Neuronal stem cell (in vitro differentiated cells): ENCODE data around the gene PPAN.

ENCODE experiments used
- DNase-seq: peaks from one replicate; pipeline ENCODE4 v3.0.0-alpha.2; 2013; ENCODE audit warnings: low spot score
- H2AFZ ChIP-seq: one replicate; pipeline ENCODE4 v1.6.1; 2013; ENCODE audit warnings: mild to moderate bottlenecking, low read length, inconsistent platforms
- H2AK5ac ChIP-seq: 2 replicates; pipeline ENCODE4 v1.6.1; 2013; ENCODE audit warnings: low read depth, mild to moderate bottlenecking, inconsistent platforms, low read length, moderate library complexity, mixed read lengths
- H2BK120ac ChIP-seq: 2 replicates; pipeline ENCODE4 v1.6.1; 2013; ENCODE audit warnings: low read depth, mild to moderate bottlenecking, inconsistent platforms, low read length, moderate library complexity, mixed read lengths
- H2BK12ac ChIP-seq: one replicate; pipeline ENCODE4 v1.6.1; 2013; ENCODE audit warnings: low read length, inconsistent platforms
- H2BK15ac ChIP-seq: 2 replicates; pipeline ENCODE4 v1.6.1; 2013; ENCODE audit warnings: mild to moderate bottlenecking, low read length, inconsistent platforms, mixed read lengths
- H2BK5ac ChIP-seq: one replicate; pipeline ENCODE4 v1.6.1; 2013; ENCODE audit warnings: inconsistent platforms, mild to moderate bottlenecking, low read length, moderate library complexity
- H3K14ac ChIP-seq: one replicate; pipeline ENCODE4 v1.6.1; 2013; ENCODE audit warnings: low read length, inconsistent platforms
- H3K18ac ChIP-seq: 2 replicates; pipeline ENCODE4 v1.6.1; 2013; ENCODE audit warnings: low read length, inconsistent platforms
- H3K23ac ChIP-seq: 2 replicates; pipeline ENCODE4 v1.6.1; 2013; ENCODE audit warnings: low read depth, mild to moderate bottlenecking, mixed read lengths, low read length, inconsistent platforms; ENCODE audit not compliant: poor library complexity
- H3K27ac ChIP-seq: replicated peaks from 3 replicates; pipeline ENCODE4 v1.5.1; 2013; ENCODE audit warnings: low read length, inconsistent platforms
- H3K27me3 ChIP-seq, 3 experiments: 2 replicates each; pipeline ENCODE4 v1.6.1; 2013; ENCODE audit warnings: low read length in 3 of 3, mild to moderate bottlenecking in 2 of 3, inconsistent platforms in 1 of 3, low read depth in 1 of 3, mixed read lengths in 1 of 3, moderate library complexity in 1 of 3; ENCODE audit not compliant: control insufficient read depth in 3 of 3, insufficient read depth in 3 of 3
- H3K36me3 ChIP-seq, 2 donors: replicated peaks in 1 of 2; 2 replicates each; pipeline ENCODE4 v1.6.1; 2013; ENCODE audit warnings: low read length in 2 of 2; ENCODE audit not compliant: control insufficient read depth in 2 of 2, insufficient read depth in 2 of 2
- H3K4ac ChIP-seq: 2 replicates; pipeline ENCODE4 v1.6.1; 2013; ENCODE audit warnings: inconsistent platforms, mild to moderate bottlenecking, low read length, moderate library complexity
- H3K4me1 ChIP-seq, 2 donors: 1 replicate in 1 of 2; 2 replicates in 1 of 2; pipeline ENCODE4 v1.6.1; 2013; ENCODE audit warnings: low read length in 2 of 2, low read depth in 1 of 2; ENCODE audit not compliant: control insufficient read depth in 2 of 2, insufficient read depth in 1 of 2
- H3K4me2 ChIP-seq: one replicate; pipeline ENCODE4 v1.6.1; 2013; ENCODE audit warnings: mild to moderate bottlenecking, low read length, inconsistent platforms; ENCODE audit not compliant: insufficient read depth, poor library complexity, severe bottlenecking
- H3K4me3 ChIP-seq, 2 donors: 2 replicates each; pipeline ENCODE4 v1.5.1; 2013; ENCODE audit warnings: low read length in 2 of 2, mild to moderate bottlenecking in 2 of 2, inconsistent platforms in 1 of 2, moderate library complexity in 1 of 2
- H3K79me1 ChIP-seq: one replicate; pipeline ENCODE4 v1.6.1; 2013; ENCODE audit warnings: low read depth, mild to moderate bottlenecking, inconsistent platforms, low read length, moderate library complexity
- H3K9ac ChIP-seq: one replicate; pipeline ENCODE4 v1.6.1; 2013; ENCODE audit warnings: mild to moderate bottlenecking, low read depth, low read length, inconsistent platforms; ENCODE audit not compliant: poor library complexity
- H3K9me3 ChIP-seq, 2 donors: replicated peaks in 1 of 2; 2 replicates each; pipeline versions ENCODE3 to v1.6.1; 2013; ENCODE audit warnings: low read length in 2 of 2, mild to moderate bottlenecking in 2 of 2, inconsistent platforms in 1 of 2, low read depth in 1 of 2, mixed read lengths in 1 of 2, moderate library complexity in 1 of 2; ENCODE audit not compliant: control insufficient read depth in 2 of 2, insufficient read depth in 1 of 2
- H4K8ac ChIP-seq: one replicate; pipeline ENCODE4 v1.6.1; 2013; ENCODE audit warnings: low read depth, mild to moderate bottlenecking, inconsistent platforms, low read length, moderate library complexity
- H4K91ac ChIP-seq: one replicate; pipeline ENCODE4 v1.6.1; 2013; ENCODE audit warnings: low read length, low read depth, mild to moderate bottlenecking, inconsistent platforms; ENCODE audit not compliant: poor library complexity
- WGBS, 2 donors: extraction: QIAGEN DNeasy Blood & Tissue Kit; methylation state at CpG; one replicate each; pipeline ENCODE4 v1.1.7; 2013; ENCODE audit warnings: missing lambda C conversion rate in 2 of 2, mixed read lengths in 1 of 2; ENCODE audit not compliant: insufficient read length in 2 of 2, insufficient replicate concordance in 1 of 2; ENCODE audit errors: extremely low coverage in 2 of 2; 5-methylcytosine and 5-hydroxymethylcytosine counted together

Gene PPAN

DNA sequence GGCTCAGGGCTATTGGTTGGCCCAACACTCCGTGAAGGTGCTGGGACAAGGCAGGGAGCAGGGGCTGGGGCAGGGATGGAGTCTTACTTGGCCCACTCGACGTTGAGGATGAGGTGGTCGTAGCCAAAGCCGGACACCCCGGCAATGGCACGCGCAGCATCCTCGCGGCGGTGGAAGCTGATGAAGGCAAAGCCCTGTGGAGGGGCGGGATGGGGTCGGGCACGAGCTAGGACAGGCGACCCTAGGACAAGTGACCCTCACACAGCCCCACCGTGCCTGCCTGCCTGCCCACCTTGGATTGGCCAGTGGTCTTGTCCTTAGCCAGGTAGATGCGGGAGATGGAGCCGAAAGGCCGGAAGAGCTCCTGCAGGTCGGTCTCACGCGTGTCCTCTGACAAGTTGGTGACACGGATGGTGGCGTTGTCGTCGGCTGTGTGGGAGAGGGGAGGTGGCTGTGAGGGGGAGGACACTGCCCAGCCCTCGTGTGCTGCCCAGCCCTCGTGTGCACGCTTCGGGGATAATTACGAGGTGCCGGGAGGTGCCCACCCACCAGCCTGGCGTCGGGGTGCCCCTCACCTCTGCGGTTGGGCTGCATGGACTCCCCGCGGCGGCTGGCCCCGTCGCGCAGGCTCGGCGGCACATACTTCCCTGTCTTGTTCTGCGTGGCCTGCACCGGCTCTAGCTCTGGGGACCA, 9.4 kb downstream of the PPAN start:
- H3K9ac ChIP-seq, result peak overlapping the region; percentile 44
- H3K14ac ChIP-seq, result no peak overlapping the region
- H3K23ac ChIP-seq, result peak overlapping the region; percentile 25
- no peak overlapping the region for H2BK5ac ChIP-seq
- no peak for DNase-seq
- WGBS, 2 donors, result no CpG with 5 or more reads among the region's 45 CpGs
- H4K8ac ChIP-seq, result no peak overlapping the region
- H3K18ac ChIP-seq, result no peak overlapping the region
- peak overlapping the region; percentile 17 for H2BK120ac ChIP-seq
- no peak overlapping the region for H2BK12ac ChIP-seq
- H3K9me3 ChIP-seq, result no peaks in the 10 kb centered on the region
- H3K4me1 ChIP-seq, result peaks cover 6 to 8% of the 10 kb centered on the region in 2 donors
- no peak overlapping the region for H3K27ac ChIP-seq
- H2AFZ ChIP-seq, result no peak overlapping the region
- peak overlapping the region; percentile 63 for H2AK5ac ChIP-seq
- no peaks in the 10 kb centered on the region for H3K27me3 ChIP-seq
- H3K4me3 ChIP-seq, result no peak overlapping the region
- peaks cover 49 to 73% of the 10 kb centered on the region in 2 donors for H3K36me3 ChIP-seq
- no peak overlapping the region for H3K4me2 ChIP-seq
- H3K4ac ChIP-seq, result no peak overlapping the region
- H3K79me1 ChIP-seq, result peaks cover 21% of the 10 kb centered on the region
- H2BK15ac ChIP-seq, result no peak overlapping the region
- H4K91ac ChIP-seq, result no peak overlapping the region

DNA sequence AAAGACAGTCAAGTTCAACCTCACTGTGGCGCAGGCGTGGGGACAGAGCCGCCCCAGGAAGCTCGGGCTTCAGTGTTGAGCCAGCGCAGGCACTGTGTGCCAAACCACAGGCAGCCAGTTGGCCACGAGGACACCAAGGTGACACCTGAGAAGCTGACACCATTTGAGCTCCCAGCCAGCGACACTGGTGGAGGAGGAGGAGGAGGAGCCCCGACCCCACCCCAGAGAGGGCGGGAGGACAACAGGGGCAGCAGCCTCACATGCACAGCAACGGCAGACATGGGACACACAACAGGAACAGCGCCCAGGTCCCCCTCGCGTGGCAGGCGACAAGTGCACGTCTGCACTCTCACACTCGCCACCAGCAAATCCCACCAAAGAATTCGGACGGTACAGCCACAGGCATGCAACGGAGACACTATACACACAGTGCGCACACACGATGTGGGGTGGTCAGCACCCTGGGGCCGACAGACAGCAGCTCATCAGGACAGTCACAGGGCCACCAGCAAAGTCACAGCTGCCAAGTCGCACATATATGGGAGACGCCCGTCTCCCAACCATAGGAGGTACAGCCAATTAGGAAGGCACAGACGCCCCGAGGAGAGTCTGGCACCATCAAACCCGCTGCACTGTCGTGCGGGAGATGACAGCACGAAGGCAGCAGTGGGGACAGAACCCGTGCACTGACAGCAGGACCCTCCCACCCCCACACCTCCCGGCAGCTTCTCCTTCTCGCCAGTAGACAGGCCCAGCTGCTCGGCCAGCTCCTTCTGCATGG, 10.1 kb downstream of the PPAN start:
- no CpG with 5 or more reads among the region's 35 CpGs for WGBS, 2 donors
- Histone ChIP-seq H2BK5ac (no peak overlapping the region), H2BK15ac (no peak overlapping the region), H3K79me1 (peaks cover 21% of the 10 kb centered on the region), H3K18ac (peak overlapping the region; percentile 38), H3K27ac (no peak overlapping the region), H3K14ac (no peak overlapping the region), H4K91ac (peak overlapping the region; percentile 85), H4K8ac (no peak overlapping the region), H2BK120ac (peak overlapping the region; percentile 17), H3K36me3 (peaks cover 44 to 66% of the 10 kb centered on the region in 2 donors), H3K4me3 (no peak overlapping the region), H3K4me2 (no peak overlapping the region), H3K9ac (no peak overlapping the region), H3K9me3 (no peaks in the 10 kb centered on the region), H2AK5ac (peak overlapping the region; percentile 63), H2BK12ac (peak overlapping the region; percentile 58), H3K4ac (no peak overlapping the region), H3K23ac (peak overlapping the region; percentile 25), H3K27me3 (no peaks in the 10 kb centered on the region), H2AFZ (no peak overlapping the region), H3K4me1 (peaks cover 6 to 8% of the 10 kb centered on the region in 2 donors)
- DNase-seq, result no peak

DNA sequence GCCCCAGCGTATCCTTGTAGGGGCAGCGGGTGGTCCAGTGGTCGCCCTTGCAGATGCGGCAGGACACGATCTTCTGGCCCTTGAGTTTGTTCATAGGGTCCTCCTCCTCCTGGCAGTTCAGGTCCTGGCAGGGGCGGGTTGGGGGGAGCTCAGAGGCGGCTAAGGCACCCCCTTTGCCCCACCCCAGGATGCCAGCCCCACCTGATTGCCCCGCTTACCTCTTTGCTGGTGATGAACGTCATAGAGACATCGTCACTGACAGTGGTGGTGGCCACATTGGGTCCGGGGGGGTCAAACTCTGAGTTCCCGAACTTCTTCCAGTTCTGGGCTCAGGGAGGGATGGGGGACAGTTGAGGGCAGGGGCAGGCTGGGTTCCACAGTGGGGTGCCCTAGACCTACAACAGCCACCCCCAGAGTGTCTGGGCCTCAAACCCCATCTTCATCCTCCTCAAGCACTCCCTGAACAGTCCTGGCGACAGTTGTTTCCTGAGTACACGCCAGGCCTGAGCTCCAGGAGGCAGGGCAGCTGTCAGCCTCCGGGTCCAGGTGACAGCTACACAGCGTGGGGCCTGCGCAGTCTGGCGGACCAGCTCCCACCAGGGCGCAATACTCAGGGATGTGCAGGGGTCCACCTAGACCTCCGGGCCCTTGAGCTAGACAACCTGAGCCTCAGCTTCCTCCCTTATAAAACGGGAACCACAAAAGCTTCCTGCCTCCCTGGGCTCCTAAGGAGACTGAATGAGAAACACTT, 10.9 kb downstream of the PPAN start:
- WGBS, 2 donors, result no CpG with 5 or more reads among the region's 21 CpGs
- H3K27ac ChIP-seq, result no peak overlapping the region
- no peak overlapping the region for H3K4me2 ChIP-seq
- no peak overlapping the region for H2BK120ac ChIP-seq
- no peaks in the 10 kb centered on the region for H3K9me3 ChIP-seq
- H4K8ac ChIP-seq, result no peak overlapping the region
- no peak overlapping the region for H2BK12ac ChIP-seq
- no peak overlapping the region for H3K9ac ChIP-seq
- no peak overlapping the region for H2AK5ac ChIP-seq
- H3K18ac ChIP-seq, result no peak overlapping the region
- H3K4me1 ChIP-seq, result peaks cover 6 to 8% of the 10 kb centered on the region in 2 donors
- DNase-seq, result no peak
- no peak overlapping the region for H3K4me3 ChIP-seq
- H3K27me3 ChIP-seq, result no peaks in the 10 kb centered on the region
- H2BK15ac ChIP-seq, result no peak overlapping the region
- H3K79me1 ChIP-seq, result peaks cover 21% of the 10 kb centered on the region
- no peak overlapping the region for H3K23ac ChIP-seq
- H3K4ac ChIP-seq, result no peak overlapping the region
- no peak overlapping the region for H2BK5ac ChIP-seq
- H3K14ac ChIP-seq, result no peak overlapping the region
- peaks cover 40 to 60% of the 10 kb centered on the region in 2 donors for H3K36me3 ChIP-seq
- H4K91ac ChIP-seq, result no peak overlapping the region
- H2AFZ ChIP-seq, result no peak overlapping the region
